GM19238 (cell line): ENCODE measurements around the gene CD177.
"Not testable (repeated sequence)": the region's sequence is repeated elsewhere in the genome, so short reads cannot be mapped to it uniquely, and the experiment has no call there.

Source experiments
- DNase-seq: peaks from one replicate; pipeline ENCODE4 v3.0.0; 2011; ENCODE audit warnings: low spot score; ENCODE audit not compliant: insufficient read length

The CD177 gene

DNA sequence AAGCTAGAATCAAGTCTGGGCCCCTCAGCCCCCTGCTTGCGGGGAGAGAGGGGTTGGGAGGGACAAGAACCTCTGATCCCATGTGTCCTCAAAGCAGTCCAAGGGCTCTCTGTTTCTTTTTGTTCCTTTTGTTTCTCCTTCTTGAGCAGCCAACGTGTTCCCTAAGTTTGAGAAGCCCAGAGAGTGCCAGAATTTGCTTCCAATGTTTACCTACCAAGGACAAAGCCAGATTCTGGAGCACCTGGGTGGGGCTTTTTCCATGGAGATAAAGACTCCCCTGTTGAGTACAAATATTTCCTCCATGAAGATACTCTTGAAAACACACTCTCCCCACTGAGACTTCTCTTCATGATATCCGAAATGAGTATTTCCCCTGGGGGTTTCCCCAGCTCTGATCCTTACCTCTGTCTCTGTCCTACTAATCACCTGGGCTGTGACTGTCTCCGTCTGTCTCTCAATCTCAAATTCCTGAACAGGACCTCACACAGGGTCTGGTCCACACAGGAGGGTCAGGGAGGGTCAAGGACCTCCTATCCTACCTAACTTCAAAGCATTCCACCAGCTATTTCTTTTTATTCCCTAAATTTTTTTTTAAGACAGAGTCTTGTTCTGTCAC, 27.4 kb downstream of the CD177 start:
- no peak for DNase-seq

DNA sequence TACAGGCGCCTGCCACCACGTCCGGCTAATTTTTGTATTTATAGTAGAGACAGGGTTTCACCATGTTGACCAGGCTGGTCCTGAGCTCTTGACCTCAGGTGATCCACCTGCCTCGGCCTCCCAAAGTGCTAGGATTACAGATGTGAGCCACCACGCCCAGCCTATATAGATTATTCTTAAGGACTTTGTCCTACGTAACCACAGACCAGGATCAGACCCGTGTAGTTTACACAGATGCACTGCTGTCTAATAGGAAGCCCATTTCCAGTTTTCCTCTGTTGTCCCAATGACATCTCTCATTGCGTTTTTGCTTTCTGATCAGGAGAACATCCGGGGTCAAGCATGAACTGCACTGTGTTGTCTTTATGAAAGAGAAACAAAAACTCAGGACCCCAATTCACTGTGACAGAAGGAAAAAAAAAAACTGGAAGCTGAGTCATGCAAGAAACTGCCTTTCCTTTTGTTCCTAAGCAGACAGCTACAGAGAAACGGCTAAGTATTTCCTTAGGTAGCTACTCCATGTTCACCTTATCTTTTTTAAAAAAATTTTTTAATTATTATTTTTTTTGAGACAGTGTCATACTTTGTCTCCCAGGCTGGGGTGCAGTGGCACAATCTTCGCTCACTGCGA, 29.2 kb downstream of the CD177 start:
- not testable (repeated sequence) for DNase-seq

DNA sequence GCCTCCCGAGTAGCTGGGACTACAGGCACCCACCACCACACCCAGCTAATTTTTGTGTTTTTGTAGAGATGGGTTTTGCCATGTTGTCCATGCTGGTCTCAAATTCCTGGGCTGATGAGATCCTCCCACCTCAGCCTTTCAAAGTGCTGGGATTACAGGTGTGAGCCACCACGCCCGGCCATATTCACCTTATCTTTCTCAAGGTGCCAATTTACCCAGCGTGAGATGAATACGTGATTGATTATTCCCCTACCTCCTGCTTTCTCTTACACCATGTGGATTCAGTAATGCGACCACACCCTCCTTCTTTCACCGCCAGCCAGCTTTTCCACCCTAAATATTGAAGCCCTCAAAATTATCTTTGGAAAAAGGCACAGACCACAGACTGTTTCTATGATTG, 29.8 kb downstream of the CD177 start:
- DNase-seq: not testable (repeated sequence)

DNA sequence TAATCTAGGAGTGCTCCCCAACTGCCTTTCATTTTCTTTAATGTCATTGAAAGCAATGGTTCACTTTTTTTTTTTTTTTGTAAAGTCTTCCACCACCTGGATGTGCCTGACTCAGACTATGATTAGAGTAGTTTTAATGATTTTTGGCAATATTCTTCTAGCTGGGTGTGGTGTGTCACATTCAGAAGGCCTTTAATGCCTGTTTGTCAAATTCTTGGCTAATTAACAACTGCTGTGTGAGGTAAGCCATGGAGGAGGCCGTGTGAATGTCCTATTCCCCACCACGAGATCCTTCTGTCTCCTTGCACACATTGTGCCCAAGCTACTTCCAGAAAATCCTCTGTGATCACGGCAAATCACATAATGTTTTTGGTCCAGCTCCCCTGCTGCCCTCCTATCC, 30.3 kb downstream of the CD177 start:
- not testable (repeated sequence) for DNase-seq

DNA sequence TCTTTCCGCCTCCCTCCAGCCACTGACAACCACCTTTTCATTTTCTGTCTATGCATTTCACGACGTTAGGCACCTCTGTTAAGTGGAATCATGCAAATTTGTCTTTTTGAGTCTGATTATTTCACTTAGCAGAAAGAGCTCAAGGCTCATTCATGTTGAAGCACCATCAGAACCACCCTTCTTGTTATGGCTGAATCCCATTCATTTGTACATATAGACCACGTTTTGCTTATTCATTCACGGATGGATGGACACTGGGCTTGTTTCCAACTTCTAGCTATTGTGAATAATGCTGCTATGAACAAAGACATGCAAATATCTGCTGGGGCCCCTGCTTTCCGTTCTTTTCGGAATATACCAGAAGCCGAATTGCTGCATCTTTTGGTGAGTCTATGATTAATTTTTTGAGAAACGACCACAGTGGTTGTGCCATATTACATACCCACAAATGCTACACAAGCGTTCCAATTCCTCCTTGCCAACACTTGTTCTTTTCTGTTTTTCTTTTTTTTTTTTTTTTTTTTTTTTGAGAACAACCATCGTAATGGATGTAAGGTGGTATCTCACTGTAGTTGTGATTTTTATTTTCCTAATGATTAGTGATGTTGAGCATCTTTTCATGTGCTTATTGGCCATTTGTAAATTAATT, 37.5 kb downstream of the CD177 start:
- DNase-seq: not testable (repeated sequence)

DNA sequence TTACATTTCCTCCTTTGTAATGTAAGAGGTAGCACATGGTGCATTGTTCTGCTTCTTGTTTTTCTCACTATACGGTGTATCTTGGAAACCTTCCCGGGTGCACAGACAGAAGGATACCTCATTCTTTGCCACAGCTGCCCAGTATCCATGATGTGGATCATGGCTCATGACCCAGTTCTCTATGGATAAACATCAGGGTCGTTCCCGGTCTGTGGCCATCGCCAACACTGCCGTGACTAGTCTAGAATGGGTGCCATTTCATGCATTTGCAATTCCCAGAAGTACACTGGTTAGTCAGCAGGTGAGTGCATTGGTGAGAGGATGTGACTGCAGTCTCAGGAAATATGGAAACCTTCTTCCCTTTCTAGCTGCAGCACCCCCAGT, 38.1 kb downstream of the CD177 start:
- not testable (repeated sequence) for DNase-seq

DNA sequence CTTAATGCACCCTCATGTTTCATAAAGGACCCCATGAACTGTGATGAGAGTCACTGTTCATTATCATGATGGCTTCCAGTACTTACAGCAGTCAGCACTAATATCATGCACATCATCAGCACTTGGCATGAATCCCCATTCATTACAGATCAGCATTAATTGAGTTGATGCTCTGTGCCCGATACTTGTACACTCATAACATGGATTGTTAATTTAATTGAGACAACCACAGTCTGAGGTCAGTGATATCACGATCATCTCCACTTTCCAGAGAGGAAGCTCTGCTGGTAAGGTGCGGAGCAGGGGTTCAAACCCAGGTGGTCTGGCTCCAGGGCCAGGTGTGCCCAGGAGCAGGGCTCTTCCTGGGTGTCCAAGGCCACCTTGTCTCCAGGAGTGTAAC, 40.0 kb downstream of the CD177 start:
- DNase-seq: not testable (repeated sequence)

DNA sequence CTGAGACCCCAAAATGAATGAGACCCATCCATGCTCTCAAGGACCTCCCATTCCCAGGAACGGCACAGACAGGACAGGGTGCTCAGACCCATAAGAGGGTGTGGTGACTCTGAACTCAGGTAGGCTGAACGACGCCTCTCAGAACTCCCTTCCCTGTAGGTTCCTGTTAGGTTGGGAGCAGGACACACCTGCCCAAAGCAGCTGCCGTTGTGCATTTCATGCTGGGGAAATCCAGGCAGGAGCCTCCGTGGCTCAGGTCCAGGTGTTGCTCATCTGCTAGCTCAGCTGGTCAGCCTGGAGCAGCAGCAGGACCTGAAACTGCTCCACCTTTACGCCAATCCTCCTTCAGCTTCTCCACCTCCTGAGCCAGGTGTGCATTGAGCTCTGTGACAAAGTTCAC, 42.1 kb downstream of the CD177 start:
- no peak for DNase-seq

DNA sequence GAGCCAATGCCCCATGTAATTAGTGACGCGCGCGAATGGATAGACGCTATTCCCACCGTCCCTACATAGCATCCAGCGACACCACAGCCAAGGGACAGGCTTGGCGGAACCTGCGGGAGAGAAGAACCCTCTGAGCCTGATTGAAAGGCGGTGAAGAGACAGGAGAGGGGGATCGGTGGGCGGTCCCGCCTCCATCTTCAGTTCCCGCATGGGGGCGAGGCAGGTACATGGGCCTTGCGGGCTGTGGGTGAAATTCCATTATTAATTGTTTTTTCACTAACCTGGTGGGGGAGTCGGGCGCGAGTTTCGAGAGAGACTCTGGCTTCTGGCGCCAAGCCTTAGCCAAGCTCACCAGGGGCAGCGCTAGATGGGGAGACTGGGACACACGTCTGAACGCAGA, 52.8 kb downstream of the CD177 start:
- DNase-seq: no peak

DNA sequence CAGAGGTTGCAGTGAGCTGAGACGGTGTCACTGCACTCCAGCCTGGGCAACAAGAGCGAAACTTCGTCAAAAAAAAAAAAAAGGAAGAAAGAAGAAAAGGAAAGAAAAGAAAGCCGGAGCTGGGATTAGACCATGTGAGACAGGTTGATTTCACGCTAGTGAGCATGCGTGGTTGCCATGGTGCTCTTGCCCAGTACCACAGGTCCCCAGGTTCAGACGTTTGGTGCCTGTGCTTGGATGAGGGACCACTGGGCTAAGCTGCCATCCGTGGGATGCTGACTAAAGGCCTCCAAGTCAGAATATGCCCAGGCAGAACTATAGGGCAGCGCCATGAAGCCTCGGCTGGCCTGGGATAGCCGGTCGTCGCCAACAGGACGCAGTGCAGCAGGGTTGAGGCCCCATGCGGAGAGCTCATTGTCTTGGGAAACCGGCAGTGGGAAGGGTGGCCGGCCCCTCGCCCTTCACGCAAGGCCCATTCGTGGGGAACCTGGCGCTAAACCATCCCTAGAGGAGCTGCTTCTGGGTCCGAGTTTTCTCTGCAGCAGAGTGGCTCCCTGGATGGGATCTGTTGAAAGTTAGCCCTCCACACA, 54.0 kb downstream of the CD177 start:
- DNase-seq: no peak

DNA sequence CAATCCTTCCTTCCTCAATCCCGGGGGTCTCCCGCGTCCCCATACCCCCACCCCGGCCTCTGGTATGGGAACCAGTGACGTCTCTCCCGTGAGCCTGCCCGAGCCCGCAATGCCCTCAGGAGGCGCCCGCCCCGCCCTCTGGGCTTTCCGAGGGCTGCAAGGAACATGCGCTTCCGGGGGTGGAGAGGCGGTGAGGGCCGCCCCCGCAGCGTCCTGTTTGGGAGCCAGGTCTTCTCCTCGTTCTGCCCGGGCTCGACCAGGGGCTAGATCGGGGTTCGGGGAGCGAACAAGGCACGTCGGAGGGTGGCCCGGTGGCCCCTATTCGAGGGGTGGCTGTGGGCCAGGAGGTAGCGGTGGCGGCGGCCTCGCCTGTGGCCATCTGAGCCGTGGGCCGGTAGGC, 54.6 kb downstream of the CD177 start:
- DNase-seq: no peak

DNA sequence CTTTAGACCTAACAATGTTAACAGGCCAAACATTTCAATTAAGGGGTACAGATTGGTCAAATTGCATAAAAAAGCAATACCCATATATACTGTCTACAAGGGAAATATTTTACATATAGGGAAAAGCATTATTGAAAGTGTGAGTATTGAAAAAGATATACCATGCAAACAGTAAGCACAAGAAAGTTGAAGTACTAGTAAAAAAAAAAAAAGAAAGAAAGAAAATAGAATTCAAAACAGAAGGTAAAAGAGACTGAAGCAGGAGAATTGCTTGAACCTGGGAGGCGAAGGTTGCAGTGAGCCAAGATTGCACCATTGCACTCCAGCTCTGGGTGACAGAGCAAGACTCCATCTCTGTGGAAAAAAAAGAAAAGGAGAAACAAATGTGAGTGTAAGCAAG, 55.9 kb downstream of the CD177 start:
- DNase-seq: no peak

DNA sequence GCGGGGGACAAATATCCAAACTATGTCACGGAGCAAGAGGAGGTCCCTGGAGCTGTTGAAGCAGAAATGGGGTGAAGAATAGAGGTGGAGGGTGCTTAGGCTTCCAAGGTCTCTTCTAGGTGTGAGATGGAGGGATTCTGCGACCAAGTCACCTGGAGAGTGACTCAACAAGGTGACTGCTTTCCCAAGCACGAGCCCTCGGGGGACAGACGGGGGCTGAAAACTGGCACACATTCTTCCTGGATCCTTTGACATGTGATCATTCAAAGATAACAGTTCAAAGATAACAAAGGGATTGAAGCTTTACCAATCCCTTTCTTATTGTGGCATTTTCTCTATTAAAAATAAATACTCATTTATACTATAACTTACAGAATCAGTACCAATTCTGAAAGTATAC, 59.0 kb downstream of the CD177 start:
- DNase-seq: no peak
